SKM-1 (cell line): ENCODE results near the gene LGALSL.

Source experiments
- DNase-seq: peaks from one replicate; lab custom pipeline; 2025; ENCODE audit not compliant: unreplicated experiment; lab: John Stamatoyannopoulos, UW

Gene LGALSL

DNA sequence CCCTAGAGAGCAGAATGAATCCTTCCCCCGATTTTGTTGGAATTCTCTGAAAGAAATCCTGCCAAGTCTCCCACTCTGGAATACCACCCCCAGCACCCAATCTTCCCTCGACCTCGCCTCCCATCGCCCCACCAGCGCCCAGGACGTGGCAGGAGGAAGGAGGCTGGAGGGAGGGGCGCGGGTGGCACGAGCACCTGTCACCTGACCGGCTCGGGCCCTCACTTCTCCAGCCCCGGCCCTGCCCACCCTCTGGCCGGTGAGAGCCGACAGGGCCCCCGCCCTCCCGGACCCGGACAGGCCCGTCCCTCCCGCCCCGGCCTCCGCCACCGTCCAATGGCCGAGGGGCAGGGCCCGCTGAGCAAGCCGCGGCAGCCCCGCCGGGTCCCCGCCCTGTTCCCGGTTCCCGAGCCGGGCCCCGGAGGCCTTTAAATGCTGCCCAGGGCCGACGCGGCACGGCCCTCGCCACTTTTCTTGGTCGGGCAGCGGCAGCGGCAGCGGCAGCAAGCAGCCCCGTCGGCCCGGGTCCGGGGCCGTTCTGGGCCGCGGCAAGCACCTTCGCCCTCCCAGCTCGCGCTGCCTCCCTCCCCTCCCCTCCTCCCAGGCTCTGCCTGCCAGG lies at the start of gene LGALSL:
TSS of gene LGALSL (plus strand) at position 393 of the 616 bp plus-strand sequence. CDS start 384 bp downstream, outside the sequence.
- no peak for DNase-seq

DNA sequence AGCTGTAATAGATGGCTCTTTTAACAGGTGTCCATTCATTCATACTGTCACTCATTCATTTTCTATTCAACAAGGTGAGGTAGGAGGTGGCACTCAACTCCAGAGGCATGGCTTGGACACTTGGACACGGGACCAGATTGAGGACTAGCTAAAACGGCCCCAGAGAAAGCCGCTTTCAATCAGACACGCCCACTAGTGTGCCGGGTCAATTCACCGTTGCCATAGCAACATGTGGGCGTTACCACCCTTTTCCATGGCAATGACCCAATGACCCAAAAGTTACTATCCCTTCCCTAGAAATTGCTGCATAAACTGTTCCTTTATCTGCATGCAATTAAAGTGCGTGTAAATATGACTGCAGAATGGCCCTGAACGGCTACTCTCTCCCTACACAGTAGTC lies 49.2 kb upstream of the LGALSL start:
- DNase-seq = no peak

DNA sequence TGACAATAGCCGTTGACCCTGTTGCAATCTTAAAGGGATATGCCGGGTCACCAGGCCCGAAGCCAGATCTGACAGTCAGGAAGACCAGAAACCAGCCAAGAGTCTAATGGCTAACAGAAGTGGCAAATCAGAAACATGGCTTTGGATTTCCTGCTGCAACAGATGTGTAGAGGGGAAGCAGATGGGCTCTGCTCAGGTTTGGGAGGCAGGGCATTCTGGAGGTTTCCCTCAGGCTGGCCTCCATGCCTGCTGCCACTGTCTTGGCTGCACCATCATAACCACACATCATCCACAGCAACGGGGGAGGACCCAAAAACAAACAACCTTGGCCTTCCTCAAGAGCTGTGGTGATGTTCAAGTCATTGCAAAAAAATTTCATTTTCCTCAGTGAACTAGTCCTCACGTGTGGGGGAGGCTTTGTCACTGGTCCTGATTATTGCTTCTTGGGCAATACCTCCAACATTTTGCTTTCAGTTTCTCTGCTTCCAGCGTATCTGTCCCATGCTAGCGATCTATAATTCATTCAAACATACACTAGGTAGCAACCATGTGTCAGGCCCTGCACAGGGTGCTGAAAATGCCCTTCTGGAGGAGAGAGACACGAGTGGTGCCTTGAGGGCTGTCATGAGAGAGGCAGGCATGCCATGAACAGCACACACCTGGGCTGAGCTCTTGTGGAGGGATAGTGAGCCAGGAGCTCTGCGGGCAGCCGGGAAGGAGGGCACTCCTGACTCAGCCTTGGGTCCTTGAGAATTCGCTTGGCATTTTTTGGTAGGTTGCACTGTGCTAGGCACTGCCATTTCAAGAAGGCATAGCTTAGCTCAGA lies 48.2 kb upstream of the LGALSL start:
- DNase-seq = no peak

DNA sequence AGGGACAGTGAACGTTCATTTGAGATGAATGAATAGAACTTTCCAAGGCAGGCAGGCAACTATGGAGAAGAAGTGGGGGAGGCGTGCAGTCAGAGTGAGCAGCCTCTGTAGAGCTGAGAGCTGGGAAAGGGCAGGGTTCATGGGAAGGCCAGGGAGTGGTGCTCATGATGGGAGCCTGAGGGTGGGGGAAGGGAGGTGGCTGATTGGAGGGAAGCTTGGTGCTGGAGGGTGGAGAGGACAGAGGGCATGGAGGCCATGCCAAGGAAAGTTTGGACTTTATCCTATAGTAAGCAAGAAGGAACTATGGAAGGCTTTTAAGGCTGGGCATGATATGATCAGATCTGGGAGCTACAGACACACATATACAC lies 47.6 kb upstream of the LGALSL start:
- no peak for DNase-seq

DNA sequence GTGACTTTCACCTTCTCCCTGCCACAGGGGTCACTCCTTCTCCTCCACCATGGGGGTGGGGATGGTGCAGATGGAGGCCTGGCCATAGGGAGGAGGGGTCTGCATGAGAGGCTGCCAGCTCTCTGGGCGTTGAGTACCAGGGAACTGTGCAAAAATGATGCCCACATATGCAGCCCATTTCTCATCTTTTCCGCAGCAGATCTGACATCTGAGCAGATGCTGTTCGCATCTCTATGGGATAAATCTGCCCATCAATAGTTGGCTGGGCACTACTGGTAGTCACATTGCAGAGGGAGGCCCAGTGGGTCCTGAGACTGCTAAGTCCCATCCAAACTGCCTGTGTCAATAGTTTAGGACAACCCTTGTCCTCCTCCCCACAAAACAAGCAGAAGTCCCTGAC lies 45.9 kb upstream of the LGALSL start:
- DNase-seq = no peak

DNA sequence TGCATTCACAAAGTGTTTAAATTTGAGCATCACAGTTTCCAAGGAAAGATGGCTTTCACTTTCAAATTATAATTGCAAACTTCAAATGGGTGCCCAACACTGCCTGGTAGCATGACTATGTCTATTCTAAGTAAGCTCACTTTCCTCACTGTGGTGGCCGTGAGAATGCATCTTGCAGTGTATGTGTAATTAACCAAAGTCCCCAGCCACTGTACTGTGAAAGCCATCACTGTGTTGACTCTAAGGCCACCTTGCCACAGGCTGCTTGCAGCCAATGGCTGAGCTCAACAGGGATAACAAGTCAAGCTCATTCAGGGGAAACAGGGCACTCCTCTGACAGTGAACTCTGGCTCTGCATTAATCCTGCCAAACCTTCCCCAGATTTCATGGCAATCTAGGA lies 43.3 kb upstream of the LGALSL start:
- no peak for DNase-seq

DNA sequence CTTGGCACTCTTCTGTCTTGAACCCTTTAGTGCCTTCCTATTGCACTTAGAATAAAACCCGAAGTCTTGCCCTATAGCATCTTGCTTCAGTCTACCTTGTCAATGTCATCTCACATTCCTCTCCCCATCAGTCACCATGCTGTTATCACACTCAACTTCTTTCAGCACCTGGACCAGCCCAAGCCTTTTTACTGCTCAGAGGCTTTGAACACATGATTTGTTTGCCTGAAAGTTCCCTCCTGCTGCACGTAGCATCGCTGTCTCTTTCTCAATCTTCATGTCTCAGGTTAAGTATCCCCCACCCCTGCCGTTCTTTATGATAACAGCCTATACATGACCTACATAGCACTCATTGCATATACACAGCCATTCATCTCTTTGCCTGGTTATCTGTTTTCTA lies 41.3 kb upstream of the LGALSL start:
- DNase-seq = no peak

DNA sequence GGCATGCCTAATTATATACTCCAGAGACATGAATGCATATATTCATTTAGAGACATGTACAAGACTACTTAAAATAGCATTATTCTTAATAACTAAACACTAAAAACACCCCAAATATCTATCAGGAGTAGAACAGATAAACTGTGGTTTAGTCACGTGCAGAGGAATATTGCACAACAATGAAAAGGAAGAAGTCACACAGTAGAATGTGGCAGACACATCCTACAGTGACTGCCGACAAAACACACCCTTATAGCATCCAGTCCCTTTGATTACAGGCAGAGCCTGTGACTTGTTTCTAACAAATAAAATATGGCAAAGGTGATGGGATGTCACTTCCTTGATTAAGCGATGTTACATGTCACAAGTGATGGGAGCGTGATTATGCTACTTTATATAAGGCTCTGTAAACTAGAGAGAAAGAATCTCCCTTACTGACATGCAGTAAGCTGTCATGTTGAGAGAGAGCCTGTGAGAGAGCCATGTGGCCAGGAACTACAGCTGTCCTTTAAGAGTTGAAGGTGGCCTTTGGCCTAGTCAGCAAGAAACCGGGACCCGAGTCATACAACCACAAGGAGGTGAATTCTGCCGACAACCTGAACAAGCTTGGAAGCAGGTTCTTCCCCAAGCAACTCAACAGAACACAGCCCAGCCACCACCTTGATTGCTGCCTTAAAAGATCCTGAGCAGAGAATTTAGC lies 39.1 kb upstream of the LGALSL start:
- DNase-seq = no peak

DNA sequence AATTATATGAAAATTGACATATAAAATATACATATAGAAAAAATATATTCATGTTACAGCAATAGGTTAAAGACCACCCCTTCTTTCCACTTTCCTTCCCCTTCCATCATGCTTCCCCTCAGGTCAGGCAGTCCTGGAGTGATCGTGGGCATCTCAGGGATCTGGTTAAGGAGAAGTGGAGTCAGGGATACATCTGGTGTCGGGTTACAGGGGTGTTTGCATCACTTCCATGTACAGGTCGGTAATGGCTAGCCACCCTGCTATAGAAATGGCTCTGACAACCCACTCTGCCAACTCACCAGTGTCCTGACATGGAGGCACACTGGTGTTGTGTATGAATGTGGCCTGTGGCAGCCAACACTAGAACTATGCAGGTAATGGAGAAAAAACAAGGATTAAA lies 36.3 kb upstream of the LGALSL start:
- no peak for DNase-seq

DNA sequence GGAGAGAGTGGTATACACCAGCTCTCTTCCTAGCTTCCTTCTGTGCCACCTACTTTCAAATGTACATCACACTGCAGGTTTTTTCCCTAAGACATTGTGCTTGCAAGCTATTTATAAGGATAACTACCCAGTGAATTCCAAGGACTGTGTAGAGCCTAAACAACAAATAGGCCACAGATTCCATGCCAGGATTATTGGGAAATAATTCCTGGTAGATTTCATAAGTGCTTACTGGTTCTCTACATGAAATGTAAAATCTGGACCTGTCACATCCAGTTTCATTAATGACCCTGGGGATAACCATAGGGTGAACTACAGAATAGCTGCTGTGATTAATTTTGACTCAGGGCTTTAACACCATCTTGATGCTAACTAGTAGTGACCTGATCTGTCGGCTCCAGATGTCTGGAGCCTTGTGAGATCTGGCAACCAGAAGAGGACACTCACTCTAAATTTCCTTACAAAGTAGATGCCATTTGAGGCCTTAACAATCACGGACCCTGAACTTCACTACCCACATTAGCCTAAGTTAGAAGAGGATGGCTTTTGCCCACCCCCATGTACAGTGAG lies 34.3 kb upstream of the LGALSL start:
- DNase-seq = no peak

DNA sequence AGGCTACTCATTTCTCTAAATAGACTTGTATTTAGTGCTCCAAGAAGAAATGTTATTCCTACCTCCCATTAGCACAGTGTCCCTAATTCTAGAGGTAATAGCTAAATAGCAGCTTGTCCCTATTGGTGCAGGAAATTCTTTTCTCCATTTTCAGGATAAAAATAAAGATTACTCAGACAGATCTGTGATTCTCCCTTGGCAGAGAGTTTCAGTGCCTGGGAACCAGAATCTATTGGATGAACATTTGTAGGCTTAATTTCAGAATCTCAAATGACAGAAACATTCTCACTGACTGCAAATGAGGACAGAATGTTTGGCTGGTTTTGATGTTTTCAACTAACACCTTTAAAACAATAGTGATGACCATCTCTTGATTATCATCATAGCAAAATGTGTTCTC lies 33.3 kb upstream of the LGALSL start:
- no peak for DNase-seq

DNA sequence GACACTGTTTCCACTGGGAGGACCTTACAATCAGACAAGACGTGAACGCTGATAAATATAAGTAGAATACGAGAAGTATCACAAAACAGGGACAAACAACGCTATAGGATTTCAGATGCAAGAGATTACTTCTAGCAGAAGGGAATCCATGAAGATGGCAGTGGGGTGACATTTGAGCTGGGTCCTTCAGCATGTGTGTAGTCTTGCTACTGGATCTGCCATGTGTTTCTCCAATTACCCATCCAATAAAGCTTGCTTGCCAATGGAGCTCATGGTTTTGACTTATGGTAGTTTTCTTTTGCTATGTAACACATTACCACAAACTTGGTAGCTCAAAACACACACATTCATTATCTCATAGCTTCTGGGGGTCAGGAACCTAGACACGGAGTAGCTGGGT lies 32.8 kb upstream of the LGALSL start:
- no peak for DNase-seq

DNA sequence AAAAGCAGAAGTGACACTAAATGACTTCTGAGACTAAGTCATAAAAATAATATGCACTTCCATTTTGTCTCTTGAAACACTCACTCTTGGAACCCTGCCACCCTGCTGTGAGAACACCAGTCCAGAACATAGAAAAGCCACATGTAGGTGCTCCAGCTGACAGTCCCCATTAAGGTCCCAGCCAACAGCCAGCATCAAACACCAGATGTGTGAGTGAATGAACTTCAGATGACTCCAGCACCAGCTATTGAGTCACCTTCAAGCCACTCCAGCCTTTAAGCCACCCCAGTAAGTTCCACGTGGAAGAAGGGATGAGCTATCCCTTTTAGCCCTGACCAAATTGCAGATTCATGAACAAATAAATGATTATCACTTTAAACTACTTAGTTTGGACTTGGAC lies 31.5 kb upstream of the LGALSL start:
- DNase-seq = no peak

DNA sequence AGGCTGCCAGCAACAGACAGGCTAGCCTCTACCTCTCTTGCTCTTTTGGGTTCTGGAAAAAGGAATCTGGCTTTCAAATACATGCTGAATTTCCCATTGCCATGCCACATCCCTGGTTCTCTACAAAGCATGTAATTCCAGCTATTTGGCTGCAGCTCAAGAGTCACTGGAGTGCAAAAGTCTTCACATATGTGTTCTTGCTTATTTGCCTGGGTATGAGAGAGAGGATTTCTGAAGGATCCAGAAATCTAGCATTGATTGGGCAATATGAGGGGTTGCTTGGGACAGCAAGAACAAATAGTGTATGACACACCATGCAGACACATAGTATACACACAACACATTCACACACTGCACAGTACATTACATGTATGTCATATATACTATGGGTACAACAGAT lies 30.7 kb upstream of the LGALSL start:
- DNase-seq = no peak

DNA sequence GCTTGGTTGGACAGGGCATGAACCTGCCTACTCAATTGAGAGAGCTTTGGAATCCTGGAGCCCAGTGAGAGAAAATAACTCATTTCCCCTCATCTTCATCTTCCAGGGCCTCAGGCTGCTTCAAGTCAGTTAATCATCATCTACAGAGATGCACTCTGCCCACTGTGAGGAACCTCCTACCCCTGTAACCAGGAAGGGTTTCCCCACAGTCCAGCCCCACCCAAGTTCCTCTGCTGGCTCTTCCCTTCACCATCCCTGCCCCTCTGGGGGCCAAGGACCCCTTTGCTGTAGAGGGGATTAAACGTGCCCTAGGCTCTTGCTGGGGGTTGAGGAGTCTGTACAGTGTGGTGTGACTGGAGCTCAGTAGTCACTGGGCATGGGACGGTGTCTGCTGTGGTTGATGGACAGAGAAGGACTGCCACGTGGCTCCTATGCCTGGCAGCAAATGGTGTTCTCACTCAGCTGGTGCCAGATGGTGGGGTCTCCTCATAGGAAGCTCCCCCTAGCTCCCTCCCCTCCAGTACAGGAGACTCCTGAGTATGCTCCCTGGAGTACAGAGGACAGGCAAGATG lies 29.5 kb upstream of the LGALSL start:
- DNase-seq = no peak

DNA sequence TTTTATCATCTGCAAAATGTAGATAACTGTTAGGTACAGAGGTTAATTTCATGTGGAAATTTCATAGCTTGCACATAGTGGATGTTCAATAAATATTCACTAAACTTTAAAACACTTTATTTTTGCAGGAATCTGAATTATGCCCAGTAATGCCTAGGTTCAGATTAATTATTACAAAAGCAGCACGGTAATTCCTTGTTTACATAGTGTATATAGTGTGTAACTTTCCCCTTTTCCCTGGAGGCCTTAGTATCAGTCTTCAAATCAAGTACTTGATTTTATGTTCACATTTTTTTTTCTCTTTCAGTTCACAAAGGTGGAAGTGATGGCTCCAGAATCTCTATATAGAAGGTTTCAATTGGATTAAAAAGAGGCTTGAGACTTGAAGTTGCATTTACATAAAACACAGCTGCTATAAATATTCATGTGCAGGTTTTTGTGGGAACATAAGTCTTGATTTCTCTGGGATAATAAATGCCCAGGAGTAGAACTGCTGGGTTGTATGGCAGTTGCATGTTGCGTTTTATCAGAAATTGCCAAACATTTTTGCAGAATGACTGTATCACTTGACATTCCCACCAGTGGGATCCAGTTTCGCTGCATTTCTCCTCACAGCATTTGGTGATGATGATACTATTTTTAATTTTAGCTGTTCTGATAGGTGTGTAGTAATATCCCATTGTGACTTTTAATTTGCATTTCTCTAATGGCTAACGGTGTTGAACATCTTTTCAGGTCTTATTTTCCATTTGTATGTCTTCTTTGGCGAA lies 27.6 kb upstream of the LGALSL start:
- DNase-seq = no peak

DNA sequence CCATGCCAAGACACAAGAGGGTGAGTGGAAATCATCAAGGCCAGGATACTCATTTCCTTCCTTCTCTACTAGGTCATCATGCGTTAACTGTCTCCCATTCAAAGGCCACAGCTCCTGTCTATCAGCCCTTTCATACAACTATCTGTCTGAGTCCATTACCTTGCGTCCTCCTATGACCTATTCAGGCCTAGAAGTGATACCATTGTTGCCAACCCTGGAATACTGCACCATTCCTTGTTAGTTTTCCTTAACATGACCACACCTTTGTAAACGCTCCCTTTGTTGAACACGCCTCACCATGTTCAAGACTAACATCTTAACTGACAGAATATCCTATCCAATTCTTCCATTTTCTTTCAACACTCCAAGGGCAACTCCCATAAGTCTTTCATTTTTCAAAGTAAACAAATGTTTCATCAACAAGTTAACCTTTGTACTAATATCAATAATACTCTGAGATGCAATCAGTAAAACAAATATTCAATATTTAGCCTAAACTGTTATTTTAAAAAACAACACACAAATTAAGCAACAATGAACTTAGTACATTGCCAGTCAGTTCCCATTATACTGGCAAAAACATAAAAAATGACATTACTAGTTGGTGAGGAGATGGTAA lies 19.8 kb upstream of the LGALSL start:
- no peak for DNase-seq

DNA sequence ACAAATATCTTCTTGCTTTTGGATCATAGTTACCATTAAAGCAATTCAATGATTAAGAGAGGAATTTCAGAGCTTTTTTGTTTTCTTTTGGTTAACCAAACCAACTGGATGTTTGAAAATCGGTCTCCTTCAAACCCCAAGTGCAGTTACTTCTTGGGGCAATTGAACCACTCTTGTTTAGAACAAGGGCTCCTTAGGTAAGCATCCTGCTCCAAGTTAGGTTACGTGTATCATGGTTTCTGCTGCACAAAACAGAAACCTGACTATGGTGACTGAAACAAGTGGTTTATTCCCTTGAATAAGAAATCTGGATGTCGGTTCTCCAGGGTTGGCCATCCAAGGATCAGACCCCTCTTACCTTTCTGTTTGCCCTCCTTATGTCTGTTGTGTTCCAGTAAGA lies 16.1 kb upstream of the LGALSL start:
- DNase-seq = no peak

DNA sequence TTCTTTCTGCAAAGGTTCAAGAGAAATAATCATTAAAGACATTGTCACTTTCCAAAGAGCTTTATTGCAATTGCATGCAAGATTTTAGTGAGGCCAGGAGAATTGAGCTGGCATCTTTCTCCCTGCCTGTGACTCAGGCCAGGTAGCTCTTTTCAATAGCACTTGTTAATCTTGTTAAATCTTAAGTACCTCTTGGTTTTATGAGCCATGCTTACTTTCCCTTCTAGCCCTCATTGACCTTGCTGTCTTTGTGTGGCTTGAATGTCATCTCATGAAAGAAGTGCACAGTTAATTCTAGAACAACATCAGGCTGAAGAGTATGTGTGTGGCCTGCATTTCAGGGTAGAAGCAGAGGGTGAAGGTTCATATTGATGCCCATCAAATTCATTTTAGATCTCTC lies 14.8 kb upstream of the LGALSL start:
- DNase-seq = no peak

DNA sequence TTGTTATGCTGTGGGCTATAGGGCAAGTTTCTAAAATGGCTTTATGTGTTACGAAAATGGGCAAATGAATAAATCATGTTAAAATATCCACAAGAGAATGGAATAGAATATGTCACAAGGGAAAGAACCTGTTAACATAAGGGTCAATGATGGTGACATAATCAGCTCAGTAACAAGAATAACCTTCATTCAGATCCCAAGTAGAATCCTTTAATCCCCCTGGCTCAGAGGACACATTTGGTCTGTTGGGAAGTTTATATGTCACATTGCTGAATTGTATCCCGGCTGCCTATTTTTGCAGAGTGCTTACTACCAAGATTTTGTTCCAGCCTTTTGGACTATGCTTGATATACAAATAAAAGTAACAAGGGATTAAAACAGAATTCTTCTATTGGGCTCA lies 13.1 kb upstream of the LGALSL start:
- DNase-seq = no peak
